GM10248 (cell line): ENCODE results near the gene PTPRCAP.

Experiments used
- CTCF ChIA-PET: fragments of 300-600 bp; sonication (Branson Sonifier 250); formaldehyde crosslinking; extraction: SDS; loops from one replicate; lab custom pipeline; 2021; ENCODE audit warnings: antibody characterized with exemption; lab: Yijun Ruan, JAX
- POLR2A ChIA-PET: fragments of 350-650 bp; sonication (Branson Sonifier 250); formaldehyde crosslinking; extraction: SDS; loops from one replicate; lab custom pipeline; 2020; ENCODE audit warnings: antibody characterized with exemption; lab: Yijun Ruan, JAX
- DNase-seq: peaks from one replicate; pipeline ENCODE4 v3.0.0; 2012; ENCODE audit errors: extremely low spot score
- TF ChIP-seq, protein P1 (sequence below): IDR thresholded peaks from 2 replicates; pipeline ENCODE4 v1.5.1; 2012; ENCODE audit warnings: mild to moderate bottlenecking, low read depth; ENCODE audit errors: extremely low read depth, missing control alignments, control extremely low read depth

PTPRCAP gene

DNA sequence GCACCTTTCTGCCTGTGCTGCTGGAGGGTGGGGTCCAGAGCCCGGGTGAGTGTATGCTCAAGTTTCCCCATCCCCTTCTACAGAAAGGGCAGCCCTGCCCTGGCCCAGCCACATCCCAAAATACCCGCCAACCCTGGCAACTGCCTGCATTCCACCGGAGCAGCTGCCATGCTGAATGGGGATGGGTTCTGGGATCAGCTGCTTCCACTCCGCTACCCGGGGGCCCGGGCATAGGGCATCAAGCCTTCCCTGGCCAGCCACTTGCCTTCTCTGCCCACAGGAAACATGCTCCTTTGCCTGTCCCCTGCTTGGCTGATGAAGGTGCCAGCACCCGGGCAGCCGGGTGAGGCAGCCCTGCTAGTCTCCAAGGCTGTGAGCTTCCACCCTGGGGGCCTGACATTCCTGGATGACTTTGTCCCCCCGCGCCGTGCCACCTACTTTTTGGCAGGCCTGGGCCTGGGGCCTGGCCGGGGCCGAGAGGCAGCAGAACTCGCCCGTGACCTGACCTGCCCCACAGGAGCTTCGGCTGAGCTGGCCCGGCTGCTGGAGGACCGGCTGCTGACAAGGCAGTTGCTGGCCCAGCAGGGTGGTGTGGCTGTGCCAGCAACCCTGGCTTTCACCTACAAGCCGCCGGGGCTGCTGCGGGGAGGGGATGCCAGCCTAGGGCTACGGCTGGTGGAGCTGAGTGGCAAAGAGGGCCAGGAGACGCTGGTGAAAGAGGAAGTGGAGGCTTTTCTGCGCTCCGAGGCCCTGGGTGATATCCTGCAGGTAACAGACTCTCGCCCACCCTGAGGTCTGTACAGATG is 18.8 kb downstream of the PTPRCAP start:
- ChIA-PET CTCF (interaction anchor here (0.7 to 5.7 kb wide), 5 partner anchors 11 to 37 kb away, joined by 3 to 50 read pairs (median 19); partner anchors contain the start of genes PPP1CA and TBC1D10C), POLR2A (interaction anchor here (0.8 to 1.1 kb wide), 2 partner anchors 19 to 80 kb away, joined by 3 to 4 read pairs; partner anchors contain the start of gene PTPRCAP)
- DNase-seq = no peak
- TF ChIP-seq, protein P1, sequence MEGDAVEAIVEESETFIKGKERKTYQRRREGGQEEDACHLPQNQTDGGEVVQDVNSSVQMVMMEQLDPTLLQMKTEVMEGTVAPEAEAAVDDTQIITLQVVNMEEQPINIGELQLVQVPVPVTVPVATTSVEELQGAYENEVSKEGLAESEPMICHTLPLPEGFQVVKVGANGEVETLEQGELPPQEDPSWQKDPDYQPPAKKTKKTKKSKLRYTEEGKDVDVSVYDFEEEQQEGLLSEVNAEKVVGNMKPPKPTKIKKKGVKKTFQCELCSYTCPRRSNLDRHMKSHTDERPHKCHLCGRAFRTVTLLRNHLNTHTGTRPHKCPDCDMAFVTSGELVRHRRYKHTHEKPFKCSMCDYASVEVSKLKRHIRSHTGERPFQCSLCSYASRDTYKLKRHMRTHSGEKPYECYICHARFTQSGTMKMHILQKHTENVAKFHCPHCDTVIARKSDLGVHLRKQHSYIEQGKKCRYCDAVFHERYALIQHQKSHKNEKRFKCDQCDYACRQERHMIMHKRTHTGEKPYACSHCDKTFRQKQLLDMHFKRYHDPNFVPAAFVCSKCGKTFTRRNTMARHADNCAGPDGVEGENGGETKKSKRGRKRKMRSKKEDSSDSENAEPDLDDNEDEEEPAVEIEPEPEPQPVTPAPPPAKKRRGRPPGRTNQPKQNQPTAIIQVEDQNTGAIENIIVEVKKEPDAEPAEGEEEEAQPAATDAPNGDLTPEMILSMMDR = no peak

DNA sequence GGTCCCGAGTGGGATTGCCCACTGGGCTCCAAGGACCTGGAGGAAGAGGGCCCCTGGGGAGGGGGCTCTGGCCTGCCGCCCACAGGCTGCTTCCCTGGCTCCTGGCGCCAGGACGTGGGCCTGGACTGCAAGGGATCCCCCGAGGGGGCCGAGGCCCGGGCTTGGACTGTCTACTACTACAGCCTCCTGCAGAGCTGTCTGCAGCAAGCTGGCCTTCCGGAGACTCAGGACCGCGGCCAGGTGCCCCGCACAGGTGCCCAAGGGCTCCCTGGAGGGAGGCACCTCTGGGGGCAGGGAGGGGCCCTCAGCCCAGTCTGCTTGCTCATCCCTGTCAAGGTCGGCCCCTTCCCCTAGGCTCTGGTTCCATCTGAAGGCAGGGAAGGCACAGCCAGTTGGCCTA is 20.1 kb downstream of the PTPRCAP start:
- TF ChIP-seq, protein P1 = no peak
- CTCF ChIA-PET = interaction anchor here (1.2 to 5.7 kb wide), 3 partner anchors 10 to 36 kb away, joined by 3 to 50 read pairs (median 19); partner anchors contain the start of genes PPP1CA and TBC1D10C
- POLR2A ChIA-PET = interaction anchor here (1.1 kb wide), 1 partner anchor 16 kb away, joined by 3 read pairs; the partner anchor contains the start of gene PPP1CA
- no peak for DNase-seq

DNA sequence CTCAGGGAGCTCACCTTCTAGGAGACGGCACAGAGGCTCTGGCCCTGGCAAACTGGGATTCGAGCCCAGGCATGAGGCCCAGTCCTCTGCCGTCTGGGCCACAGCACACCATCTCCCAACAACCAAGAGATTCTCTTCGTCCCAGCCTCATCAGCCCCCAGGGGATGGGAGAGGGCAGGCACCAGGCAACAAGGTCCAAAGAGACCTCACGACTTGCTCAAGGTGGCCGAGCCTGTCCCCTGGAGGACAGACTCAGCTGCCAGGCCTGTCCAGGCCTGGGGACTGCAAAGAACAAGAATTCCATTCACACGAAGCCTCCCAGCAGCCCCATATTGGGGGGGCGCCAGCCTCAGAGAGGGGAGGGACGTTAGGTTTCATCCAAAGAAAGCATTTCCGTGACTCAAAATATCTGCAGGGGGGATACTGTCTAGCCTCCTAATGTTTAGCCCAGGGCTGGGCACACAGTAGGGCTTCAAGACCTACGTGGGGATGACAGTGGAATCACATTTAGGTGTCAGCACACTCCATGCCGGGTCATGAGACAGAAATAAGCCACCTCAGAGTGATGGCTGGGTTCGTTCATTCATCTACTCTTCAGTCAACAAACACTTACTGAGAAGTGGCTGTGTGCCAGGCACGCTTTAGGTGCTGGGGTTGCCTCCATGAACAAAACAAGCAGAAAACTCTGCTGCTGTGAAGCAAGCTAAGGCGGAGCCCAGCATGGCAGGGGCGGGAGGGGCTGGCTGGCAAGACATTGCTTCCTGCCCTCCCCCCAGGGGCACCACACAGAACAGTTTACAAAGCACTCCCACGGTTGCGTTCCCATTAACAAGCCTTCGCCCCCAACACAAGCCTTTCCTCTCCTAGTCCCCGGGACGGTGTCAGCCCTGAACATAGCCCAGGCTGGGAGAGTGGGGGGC is 20.8 kb downstream of the PTPRCAP start:
- CTCF ChIA-PET = interaction anchor here (1.2 to 5.7 kb wide), 2 partner anchors 10 to 14 kb away, joined by 3 to 50 read pairs; partner anchors contain the start of genes PPP1CA and TBC1D10C
- no peak for DNase-seq

DNA sequence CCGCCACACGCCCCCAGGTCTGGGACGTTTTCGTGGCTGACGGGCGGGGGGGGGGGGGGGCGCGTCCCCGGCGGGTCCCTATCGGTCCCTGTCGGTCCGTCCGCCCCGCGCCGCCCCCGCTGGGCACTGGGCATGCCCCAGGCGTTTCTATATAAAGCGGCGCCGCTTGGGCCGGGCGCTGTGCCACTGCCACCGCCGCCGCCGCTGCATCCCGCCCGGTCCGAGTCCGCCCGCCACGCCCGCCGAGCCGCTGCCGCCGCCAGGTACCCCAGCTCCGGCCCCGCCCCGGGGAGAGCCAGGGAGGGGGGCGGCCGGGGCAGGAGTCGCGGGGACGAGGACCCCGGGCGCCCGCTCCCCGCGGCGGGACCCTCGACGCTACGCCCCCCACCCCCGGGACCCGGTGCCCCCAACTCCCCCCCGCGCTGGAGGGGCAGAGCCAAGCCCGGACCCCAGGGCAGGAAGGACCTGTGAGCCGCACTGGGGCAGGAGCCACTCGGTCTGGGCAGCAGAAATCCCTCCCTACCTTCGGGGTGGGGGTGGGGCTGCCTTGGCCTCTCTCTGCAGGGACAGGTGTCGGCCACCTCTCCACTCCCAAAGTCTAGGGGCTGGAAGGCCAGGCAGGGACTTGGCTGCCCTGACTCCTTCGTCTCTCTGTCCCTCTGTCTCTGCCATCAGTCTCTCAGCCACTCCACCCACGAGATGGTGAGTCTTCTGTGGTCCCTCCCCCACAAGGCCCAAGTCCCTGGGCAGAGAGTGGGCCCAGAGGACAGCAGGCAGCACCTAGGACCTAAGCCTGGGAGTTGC is 21.8 kb downstream of the PTPRCAP start, which contains the start of gene CARNS1:
Gene CARNS1 (plus strand): TSS at position 178 of the 804 bp plus-strand sequence. CDS start 522 bp downstream, at position 700.
- POLR2A ChIA-PET = no interaction called here
- TF ChIP-seq, protein P1 = no peak
- no peak for DNase-seq
- CTCF ChIA-PET = interaction anchor here (3.6 to 5.7 kb wide), 2 partner anchors 13 kb away, joined by 33 to 50 read pairs; partner anchors contain the start of genes PPP1CA and TBC1D10C

More for the DNA sequence above, 20.8 kb downstream of the PTPRCAP start:
- POLR2A ChIA-PET = interaction anchor here (0.5 to 1.1 kb wide), 2 partner anchors 15 to 49 kb away, joined by 3 read pairs; partner anchors contain the start of gene PPP1CA
- TF ChIP-seq, protein P1 = no peak

DNA sequence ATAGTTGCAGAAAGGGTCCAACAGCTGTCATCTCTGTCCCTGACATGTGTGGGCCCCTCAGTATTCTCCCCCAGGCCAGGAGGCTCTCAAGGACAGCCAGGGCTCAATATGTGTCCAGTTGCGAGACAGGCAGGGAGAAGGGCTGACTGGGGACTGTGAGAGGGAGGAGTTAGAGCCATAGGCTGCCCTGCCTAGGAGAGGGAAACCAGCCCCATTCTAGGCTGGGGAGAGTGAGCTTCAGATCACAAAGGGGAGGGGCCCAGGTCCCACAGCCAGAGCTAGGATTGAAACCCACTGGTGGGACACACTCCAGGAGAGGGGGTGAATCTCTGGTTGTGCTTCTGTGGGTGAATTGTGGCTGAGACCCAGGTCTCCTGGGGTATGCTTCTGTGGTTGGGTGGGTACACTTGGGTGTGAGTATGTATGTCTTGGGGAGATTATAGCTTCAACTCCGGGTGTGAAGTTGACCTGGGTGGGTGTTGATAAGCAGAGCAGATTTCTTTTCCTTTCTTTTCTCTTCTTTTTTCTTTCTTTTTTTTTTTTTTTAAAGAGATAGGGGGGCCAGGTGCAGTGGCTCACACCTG is 24.1 kb downstream of the PTPRCAP start:
- ChIA-PET CTCF (interaction anchor here (1.0 to 3.6 kb wide), 2 partner anchors 11 to 67 kb away, joined by 3 to 33 read pairs; partner anchors contain the start of genes PPP1CA and TBC1D10C), POLR2A (interaction anchor here (1.3 kb wide), 1 partner anchor 9 kb away, joined by 3 read pairs; the partner anchor contains the start of gene TBC1D10C)
- no peak for DNase-seq
- TF ChIP-seq, protein P1 = no peak
